Uterus (tissue), 4 donors: ENCODE data around the gene UQCRH. TPM values are rescaled to one million over a fixed set of nuclear protein-coding genes. Genes with fewer than 3 reads are reported as not detected.

Source experiments
- DNase-seq, 2 donors: peaks; one replicate each; pipeline ENCODE4 v3.0.0-alpha.2; 2019 to 2020
- H3K27ac ChIP-seq, 2 donors: fragments of 200-600 bp; sonication (generic); 1 replicate in 1 of 2; 2 replicates in 1 of 2; pipeline ENCODE4 v1.5.1; 2016 to 2018
- H3K27me3 ChIP-seq, 2 donors: fragments of 200-600 bp; sonication (generic); one replicate each; pipeline ENCODE4 v1.5.1; 2018 to 2019; ENCODE audit warnings: control low read depth in 1 of 2
- H3K36me3 ChIP-seq, 2 donors: fragments of 200-600 bp; sonication (generic); one replicate each; pipeline ENCODE4 v1.5.1; 2019; ENCODE audit warnings: control low read depth in 1 of 2
- H3K4me1 ChIP-seq, 2 donors: fragments of 200-600 bp; sonication (generic); one replicate each; pipeline ENCODE4 v1.5.1; 2018 to 2019; ENCODE audit warnings: control low read depth in 1 of 2
- H3K4me3 ChIP-seq, 2 donors: fragments of 200-600 bp; sonication (generic); 1 replicate in 1 of 2; 2 replicates in 1 of 2; pipeline ENCODE4 v1.5.1; 2018 to 2019; ENCODE audit warnings: mild to moderate bottlenecking in 1 of 2
- H3K9me3 ChIP-seq, 2 donors: fragments of 200-600 bp; sonication (generic); one replicate each; pipeline ENCODE4 v1.5.1; 2019; ENCODE audit warnings: control low read depth in 1 of 2
- POLR2A ChIP-seq, 2 donors: fragments of 450-650 bp; IDR thresholded peaks; one replicate each; pipeline ENCODE4 v1.6.1; 2016; ENCODE audit warnings: antibody characterized with exemption in 2 of 2, mild to moderate bottlenecking in 1 of 2, moderate library complexity in 1 of 2
- intact Hi-C: fragments of 100-400 bp; cut with DNase I; formaldehyde crosslinking; loops from one replicate; pipeline ENCODE4 v1.15.1; 2023; ENCODE audit warnings: low total_unique reads
- total RNA-seq, 4 donors: library from RNA; depleted of rRNA in 3 of 4; stranded (reverse); fragments of >200 nt in 3 of 4; gene quantifications; one replicate each; pipeline versions ENCODE4 v1.1.0 to v1.2.4, GENCODE V29; 2014 to 2023
- TF ChIP-seq, protein P1 (sequence below), 4 experiments: fragments of 200-600 bp in 2 of 4; fragments of 450-650 bp in 2 of 4; sonication (generic) in 2 of 4; IDR thresholded peaks; one replicate each; pipeline ENCODE4 v1.5.1; 2016 to 2019; ENCODE audit warnings: antibody characterized with exemption in 4 of 4, mild to moderate bottlenecking in 2 of 4, moderate library complexity in 1 of 4
- donor health status: DM: yes; HTN: yes; CAD: no.

Gene UQCRH
- total RNA-seq, 4 donors from 2014 or later: 111 to 354 (median 296) TPM

- H3K27ac ChIP-seq: no peak overlapping the region
- intact Hi-C loops: no loop called here
Observed at GRCh38 chr1:46268578-46268977, 34.9 kb upstream of the UQCRH start.

GRCh38 chr1:46274225-46275029 is 29.1 kb upstream of the UQCRH start:
- no peaks in the 10 kb centered on the region for H3K4me1 ChIP-seq
- TF ChIP-seq POLR2A (IDR thresholded peaks at IDR 0.05): no peak
- TF ChIP-seq, protein P1, sequence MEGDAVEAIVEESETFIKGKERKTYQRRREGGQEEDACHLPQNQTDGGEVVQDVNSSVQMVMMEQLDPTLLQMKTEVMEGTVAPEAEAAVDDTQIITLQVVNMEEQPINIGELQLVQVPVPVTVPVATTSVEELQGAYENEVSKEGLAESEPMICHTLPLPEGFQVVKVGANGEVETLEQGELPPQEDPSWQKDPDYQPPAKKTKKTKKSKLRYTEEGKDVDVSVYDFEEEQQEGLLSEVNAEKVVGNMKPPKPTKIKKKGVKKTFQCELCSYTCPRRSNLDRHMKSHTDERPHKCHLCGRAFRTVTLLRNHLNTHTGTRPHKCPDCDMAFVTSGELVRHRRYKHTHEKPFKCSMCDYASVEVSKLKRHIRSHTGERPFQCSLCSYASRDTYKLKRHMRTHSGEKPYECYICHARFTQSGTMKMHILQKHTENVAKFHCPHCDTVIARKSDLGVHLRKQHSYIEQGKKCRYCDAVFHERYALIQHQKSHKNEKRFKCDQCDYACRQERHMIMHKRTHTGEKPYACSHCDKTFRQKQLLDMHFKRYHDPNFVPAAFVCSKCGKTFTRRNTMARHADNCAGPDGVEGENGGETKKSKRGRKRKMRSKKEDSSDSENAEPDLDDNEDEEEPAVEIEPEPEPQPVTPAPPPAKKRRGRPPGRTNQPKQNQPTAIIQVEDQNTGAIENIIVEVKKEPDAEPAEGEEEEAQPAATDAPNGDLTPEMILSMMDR (IDR thresholded peaks at IDR 0.05): no peak
- no peaks in the 10 kb centered on the region for H3K9me3 ChIP-seq
- intact Hi-C loops: no loop called here
- H3K36me3 ChIP-seq: no peaks in the 10 kb centered on the region
- no peaks in the 10 kb centered on the region for H3K27me3 ChIP-seq
- H3K27ac ChIP-seq: no peak overlapping the region
- H3K4me3 ChIP-seq: no peak overlapping the region
- no peak for DNase-seq

More at GRCh38 chr1:46268578-46268977, 34.9 kb upstream of the UQCRH start:
- no peak overlapping the region for H3K4me3 ChIP-seq
- H3K4me1 ChIP-seq: no peaks in the 10 kb centered on the region
- H3K27me3 ChIP-seq: no peaks in the 10 kb centered on the region
- H3K36me3 ChIP-seq: no peaks in the 10 kb centered on the region
- TF ChIP-seq, protein P1 (IDR thresholded peaks at IDR 0.05): no peak
- H3K9me3 ChIP-seq: no peaks in the 10 kb centered on the region
- no peak for DNase-seq

DNA sequence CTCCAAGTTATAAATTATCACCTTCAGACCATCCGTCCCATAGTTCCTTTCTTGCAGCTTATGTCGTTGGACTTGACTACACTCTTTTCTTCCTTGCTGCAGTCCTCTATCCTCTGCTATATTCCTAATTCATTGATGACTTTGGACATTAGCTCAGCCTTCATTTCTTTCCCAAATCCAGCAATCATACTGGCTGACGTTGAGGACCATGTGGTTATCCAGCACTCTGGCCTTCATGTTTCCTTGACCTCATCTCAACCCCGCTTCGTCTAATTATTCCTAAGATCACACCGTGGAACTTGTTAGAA is 28.5 kb upstream of the UQCRH start:
- intact Hi-C loops: no loop called here
- TF ChIP-seq POLR2A (IDR thresholded peaks at IDR 0.05): no peak
- TF ChIP-seq, protein P1 (IDR thresholded peaks at IDR 0.05): no peak
- no peaks in the 10 kb centered on the region for H3K27me3 ChIP-seq
- no peaks in the 10 kb centered on the region for H3K9me3 ChIP-seq
- H3K4me1 ChIP-seq: no peaks in the 10 kb centered on the region
- H3K27ac ChIP-seq: no peak overlapping the region
- no peaks in the 10 kb centered on the region for H3K36me3 ChIP-seq
- no peak for DNase-seq
- H3K4me3 ChIP-seq: no peak overlapping the region

GRCh38 chr1:46277658-46278373 is 25.7 kb upstream of the UQCRH start:
- DNase-seq: no peak
- TF ChIP-seq, protein P1 (IDR thresholded peaks at IDR 0.05): no peak
- no peak for TF ChIP-seq POLR2A (IDR thresholded peaks at IDR 0.05)
- Histone ChIP-seq H3K9me3 (no peaks in the 10 kb centered on the region), H3K27ac (no peak overlapping the region), H3K4me3 (no peak overlapping the region), H3K36me3 (no peaks in the 10 kb centered on the region), H3K27me3 (no peaks in the 10 kb centered on the region), H3K4me1 (no peaks in the 10 kb centered on the region)
- intact Hi-C loops: no loop called here

GRCh38 chr1:46278807-46279206 is 24.7 kb upstream of the UQCRH start:
- Histone ChIP-seq H3K4me1 (no peaks in the 10 kb centered on the region), H3K36me3 (no peaks in the 10 kb centered on the region), H3K27ac (no peak overlapping the region), H3K9me3 (no peaks in the 10 kb centered on the region), H3K4me3 (no peak overlapping the region), H3K27me3 (no peaks in the 10 kb centered on the region)
- no peak for TF ChIP-seq POLR2A (IDR thresholded peaks at IDR 0.05)
- TF ChIP-seq, protein P1 (IDR thresholded peaks at IDR 0.05): no peak
- peak in 1 of 2 donors; percentile 19 for DNase-seq
- intact Hi-C loops: no loop called here
